Measurements from ENCODE around the gene SPRYD3.

DNA sequence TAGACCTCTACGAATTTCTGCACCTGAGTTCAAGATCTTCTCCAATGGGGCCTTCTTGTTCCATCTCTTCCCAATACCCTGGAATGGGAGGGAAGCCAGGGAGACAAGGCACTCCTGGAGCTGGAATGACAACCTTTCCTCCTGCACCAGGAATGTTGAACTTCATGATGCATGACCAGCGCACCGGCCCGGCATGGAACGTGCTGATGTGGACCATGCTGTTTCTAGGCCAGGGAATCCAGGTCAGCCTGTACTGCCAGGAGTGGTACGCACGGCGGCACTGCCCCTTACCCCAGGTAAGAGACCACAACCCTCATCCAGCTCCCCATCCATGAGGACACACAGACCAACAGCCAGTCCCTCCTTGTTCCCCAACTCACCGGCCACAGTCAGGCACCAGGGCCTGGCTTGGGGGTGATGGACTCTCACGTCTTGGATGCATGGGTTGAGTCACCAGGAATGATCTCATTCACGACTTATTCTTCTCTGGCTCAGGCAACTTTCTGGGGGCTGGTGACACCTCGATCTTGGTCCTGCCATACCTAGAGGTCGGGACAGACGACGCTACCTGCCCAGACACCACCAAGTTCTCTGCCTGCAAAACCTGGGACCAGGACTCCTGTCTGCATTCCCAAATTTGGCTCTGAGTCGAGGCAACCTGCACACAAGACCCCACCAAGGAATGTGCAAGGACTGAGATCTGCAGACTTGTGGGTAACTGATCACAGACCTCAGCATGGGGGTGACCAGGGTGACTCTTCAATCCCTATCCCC, 44.6 kb upstream of the SPRYD3 start:
- TF ChIP-seq POLR2A (IDR thresholded peaks at IDR 0.05) (no peak), POLR2AphosphoS5 (IDR thresholded peaks at IDR 0.05) (no peak)
- TF ChIP-seq, protein P1, sequence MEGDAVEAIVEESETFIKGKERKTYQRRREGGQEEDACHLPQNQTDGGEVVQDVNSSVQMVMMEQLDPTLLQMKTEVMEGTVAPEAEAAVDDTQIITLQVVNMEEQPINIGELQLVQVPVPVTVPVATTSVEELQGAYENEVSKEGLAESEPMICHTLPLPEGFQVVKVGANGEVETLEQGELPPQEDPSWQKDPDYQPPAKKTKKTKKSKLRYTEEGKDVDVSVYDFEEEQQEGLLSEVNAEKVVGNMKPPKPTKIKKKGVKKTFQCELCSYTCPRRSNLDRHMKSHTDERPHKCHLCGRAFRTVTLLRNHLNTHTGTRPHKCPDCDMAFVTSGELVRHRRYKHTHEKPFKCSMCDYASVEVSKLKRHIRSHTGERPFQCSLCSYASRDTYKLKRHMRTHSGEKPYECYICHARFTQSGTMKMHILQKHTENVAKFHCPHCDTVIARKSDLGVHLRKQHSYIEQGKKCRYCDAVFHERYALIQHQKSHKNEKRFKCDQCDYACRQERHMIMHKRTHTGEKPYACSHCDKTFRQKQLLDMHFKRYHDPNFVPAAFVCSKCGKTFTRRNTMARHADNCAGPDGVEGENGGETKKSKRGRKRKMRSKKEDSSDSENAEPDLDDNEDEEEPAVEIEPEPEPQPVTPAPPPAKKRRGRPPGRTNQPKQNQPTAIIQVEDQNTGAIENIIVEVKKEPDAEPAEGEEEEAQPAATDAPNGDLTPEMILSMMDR (IDR thresholded peaks at IDR 0.05): no peak
